SK-N-SH (cell line): ENCODE data around the gene SH3D19. TPM values are rescaled to one million over a fixed set of nuclear protein-coding genes. Genes with fewer than 3 reads are reported as not detected.

Source experiments
- CTCF ChIA-PET: fragments of 300-600, 350-600 bp; formaldehyde crosslinking; extraction: SDS; loops from one replicate; lab custom pipeline; 2021; lab: Yijun Ruan, JAX
- POLR2A ChIA-PET: fragments of 350-600 bp; sonication (Branson Sonifier 250); formaldehyde crosslinking; extraction: SDS; loops from one replicate; lab custom pipeline; 2020; ENCODE audit warnings: antibody characterized with exemption, inconsistent platforms; lab: Yijun Ruan, JAX
- DNase-seq: peaks from one replicate; pipeline ENCODE4 v3.0.0; 2012
- H2AFZ ChIP-seq: fragments of 200-600 bp; sonication (generic); 2 replicates; pipeline ENCODE4 v1.8.1; 2016; ENCODE audit warnings: antibody characterized with exemption, mild to moderate bottlenecking, low read depth
- H3F3A ChIP-seq: fragments of 200-600 bp; sonication (generic); replicated peaks from 2 replicates; pipeline ENCODE3; 2016; ENCODE audit warnings: antibody characterized with exemption, mild to moderate bottlenecking; ENCODE audit not compliant: insufficient read depth
- H3K27ac ChIP-seq, 2 experiments: fragments of 200-500 bp in 1 of 2; fragments of 200-600 bp in 1 of 2; sonication (Bioruptor generic) in 1 of 2; sonication (generic), shearing (Covaris generic) in 1 of 2; 2 replicates each; pipeline versions ENCODE4 v1.5.1 to v1.6.1; 2014 to 2016; ENCODE audit warnings: low read depth in 2 of 2, inconsistent platforms in 1 of 2, low read length in 1 of 2, mild to moderate bottlenecking in 1 of 2, mixed read lengths in 1 of 2
- H3K27me3 ChIP-seq: fragments of 200-600 bp; sonication (generic), shearing (Covaris generic); 2 replicates; pipeline ENCODE4 v1.6.1; 2016; ENCODE audit warnings: mixed run types; ENCODE audit not compliant: insufficient read depth
- H3K36me3 ChIP-seq, 2 experiments: fragments of 200-500 bp in 1 of 2; fragments of 200-600 bp in 1 of 2; sonication (Bioruptor generic) in 1 of 2; sonication (generic) in 1 of 2; replicated peaks in 1 of 2; 2 replicates each; pipeline versions ENCODE3 to v1.5.1; 2014 to 2016; ENCODE audit warnings: low read length in 1 of 2, mild to moderate bottlenecking in 1 of 2; ENCODE audit not compliant: insufficient read depth in 2 of 2, control insufficient read depth in 1 of 2
- H3K4me1 ChIP-seq, 2 experiments: fragments of 200-500 bp in 1 of 2; fragments of 200-600 bp in 1 of 2; sonication (Bioruptor generic) in 1 of 2; sonication (generic), shearing (Covaris generic) in 1 of 2; 2 replicates each; pipeline versions ENCODE4 v1.5.1 to v1.6.1; 2014 to 2016; ENCODE audit warnings: low read depth in 1 of 2, low read length in 1 of 2, mixed run types in 1 of 2; ENCODE audit not compliant: insufficient read depth in 2 of 2, control insufficient read depth in 1 of 2
- H3K4me2 ChIP-seq: fragments of 200-600 bp; sonication (generic), shearing (Covaris generic); 2 replicates; pipeline ENCODE4 v1.6.1; 2017; ENCODE audit warnings: mixed run types
- H3K4me3 ChIP-seq, 2 experiments: fragments of 200-500 bp in 1 of 2; fragments of 200-600 bp in 1 of 2; sonication (Bioruptor generic) in 1 of 2; sonication (generic), shearing (Covaris generic) in 1 of 2; 2 replicates each; pipeline versions ENCODE4 v1.5.1 to v1.8.1; 2014 to 2016; ENCODE audit warnings: low read depth in 2 of 2, inconsistent platforms in 1 of 2, low read length in 1 of 2, mild to moderate bottlenecking in 1 of 2, mixed read lengths in 1 of 2, moderate library complexity in 1 of 2
- H3K79me2 ChIP-seq: fragments of 200-600 bp; sonication (generic); 2 replicates; pipeline ENCODE4 v1.8.1; 2017; ENCODE audit warnings: mild to moderate bottlenecking; ENCODE audit not compliant: insufficient read depth
- H3K9ac ChIP-seq: fragments of 200-600 bp; sonication (generic); 2 replicates; pipeline ENCODE4 v1.6.1; 2017; ENCODE audit warnings: mixed run types
- H3K9me2 ChIP-seq: fragments of 200-600 bp; sonication (generic); 2 replicates; pipeline ENCODE4 v1.6.1; 2017; ENCODE audit warnings: mixed run types
- H3K9me3 ChIP-seq: fragments of 200-600 bp; sonication (generic); 2 replicates; pipeline ENCODE4 v1.6.1; 2017; ENCODE audit warnings: mixed run types, mild to moderate bottlenecking, moderate library complexity
- H4K20me1 ChIP-seq: fragments of 200-600 bp; sonication (generic); 2 replicates; pipeline ENCODE4 v1.6.1; 2017; ENCODE audit warnings: mild to moderate bottlenecking, mixed run types; ENCODE audit not compliant: insufficient read depth
- CHD2 ChIP-seq: fragments of 150-350 bp; IDR thresholded peaks from 2 replicates; pipeline ENCODE4 v1.6.1; 2018; ENCODE audit warnings: low read length; ENCODE audit not compliant: partially characterized antibody
- EP300 ChIP-seq, 2 experiments: IDR thresholded peaks; 2 replicates each; pipeline versions ENCODE4 v1.4.0 to v1.6.1; 2012; ENCODE audit warnings: borderline replicate concordance in 1 of 2, low read depth in 1 of 2, low read length in 1 of 2
- FOXJ3 ChIP-seq: sonication (generic); formaldehyde crosslinking; IDR thresholded peaks from 2 replicates; pipeline ENCODE4 v1.5.1; 2020; ENCODE audit warnings: mild to moderate bottlenecking, missing genetic modification reagents
- GABPA ChIP-seq: IDR thresholded peaks from 2 replicates; pipeline ENCODE4 v1.4.0; 2012; ENCODE audit warnings: low read depth, mild to moderate bottlenecking
- MEF2A ChIP-seq: IDR thresholded peaks from 2 replicates; pipeline ENCODE4 v1.4.0; 2012; ENCODE audit warnings: low read depth, borderline replicate concordance
- POLR2AphosphoS5 ChIP-seq: IDR thresholded peaks from 2 replicates; pipeline ENCODE4 v1.6.1; 2012; ENCODE audit warnings: low read depth, low read length
- RCOR1 ChIP-seq: fragments of 150-350 bp; IDR thresholded peaks from 2 replicates; pipeline ENCODE4 v1.6.1; 2017; ENCODE audit warnings: antibody characterized with exemption, low read length
- RXRA ChIP-seq: IDR thresholded peaks from 2 replicates; pipeline ENCODE4 v1.4.0; 2012; ENCODE audit warnings: low read depth, mild to moderate bottlenecking, borderline replicate concordance
- SIN3A ChIP-seq: IDR thresholded peaks from 2 replicates; pipeline ENCODE4 v1.6.1; 2012; ENCODE audit warnings: low read depth, mild to moderate bottlenecking, low read length, moderate library complexity, borderline replicate concordance
- SMC3 ChIP-seq: IDR thresholded peaks from 2 replicates; pipeline ENCODE4 v1.6.1; 2012; ENCODE audit warnings: low read depth, low read length, improper control_type of control experiment
- TAF1 ChIP-seq: IDR thresholded peaks from 2 replicates; pipeline ENCODE4 v1.6.1; 2012; ENCODE audit warnings: low read depth, mild to moderate bottlenecking, low read length, moderate library complexity, borderline replicate concordance
- WGBS: methylation state at CpG from one replicate; pipeline ENCODE4 v1.1.6; 2017; ENCODE audit warnings: low lambda C conversion rate; 5-methylcytosine and 5-hydroxymethylcytosine counted together
- polyA plus RNA-seq, 3 experiments: library from polyadenylated mRNA; depleted of rRNA; stranded (reverse); fragments of >200 nt; gene quantifications; 2 replicates each; pipeline ENCODE4 v1.2.3, GENCODE V29; 2012
- TF ChIP-seq, protein P1 (sequence below): IDR thresholded peaks from 2 replicates; pipeline ENCODE4; 2012
- TF ChIP-seq, protein P2 (sequence below): fragments of 200-600 bp; sonication (generic); IDR thresholded peaks from 2 replicates; pipeline ENCODE4 v1.6.1; 2017; ENCODE audit warnings: antibody characterized with exemption, mild to moderate bottlenecking, moderate library complexity
- TF ChIP-seq, protein P3 (sequence below): IDR thresholded peaks from 2 replicates; pipeline ENCODE4 v1.4.0; 2012; ENCODE audit warnings: low read depth, borderline replicate concordance
- TF ChIP-seq, protein P4 (sequence below): fragments of 150-350 bp; IDR thresholded peaks from 2 replicates; pipeline ENCODE4 v1.6.1; 2017; ENCODE audit warnings: antibody characterized with exemption, low read length, low read depth, borderline replicate concordance

Gene SH3D19
- polyA plus RNA-seq, 1 of the 3 experiments (the other 2 are of a cell fraction): 7.1 TPM

DNA sequence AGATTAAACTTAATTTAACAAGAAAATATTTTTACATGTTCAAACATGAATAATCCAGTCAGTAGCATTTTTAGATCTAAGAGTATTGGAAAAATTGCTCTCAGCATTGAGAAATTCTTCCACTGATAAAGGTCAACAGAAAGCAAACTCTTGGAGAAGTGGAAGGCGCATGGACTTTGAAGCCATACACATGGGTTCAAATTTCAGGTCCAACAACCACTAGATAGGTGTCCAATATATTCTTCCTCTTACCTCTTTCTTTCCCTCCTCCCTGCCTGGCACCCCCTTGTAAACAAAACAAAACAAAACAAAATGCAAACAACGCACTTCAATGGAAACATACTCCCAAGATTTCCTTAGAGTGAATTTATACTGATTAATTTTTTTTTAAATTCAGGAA is 76.9 kb downstream of the SH3D19 start:
- WGBS: 98% methylated on average over 2 of the region's 2 CpGs
- H3K27me3 ChIP-seq: no peaks in the 10 kb centered on the region
- H3K79me2 ChIP-seq: peaks cover 5% of the 10 kb centered on the region; the same call in 1 of the 2 replicates
- DNase-seq: no peak
- H3K4me2 ChIP-seq: no peak overlapping the region
- H3K4me3 ChIP-seq: no peak overlapping the region
- H3K27ac ChIP-seq: no peak overlapping the region
- no peaks in the 10 kb centered on the region for H3K9me2 ChIP-seq
- ChIA-PET CTCF (interaction anchor here (1.5 kb wide), 1 partner anchor 28 kb away, joined by 5 read pairs; the partner anchor contains the start of gene PRSS48), POLR2A (no interaction called here)
- H3K9ac ChIP-seq: no peak overlapping the region
- no peak overlapping the region for H2AFZ ChIP-seq
- peaks cover 2 to 4% of the 10 kb centered on the region in 2 experiments for H3K36me3 ChIP-seq
- TF ChIP-seq, protein P1, sequence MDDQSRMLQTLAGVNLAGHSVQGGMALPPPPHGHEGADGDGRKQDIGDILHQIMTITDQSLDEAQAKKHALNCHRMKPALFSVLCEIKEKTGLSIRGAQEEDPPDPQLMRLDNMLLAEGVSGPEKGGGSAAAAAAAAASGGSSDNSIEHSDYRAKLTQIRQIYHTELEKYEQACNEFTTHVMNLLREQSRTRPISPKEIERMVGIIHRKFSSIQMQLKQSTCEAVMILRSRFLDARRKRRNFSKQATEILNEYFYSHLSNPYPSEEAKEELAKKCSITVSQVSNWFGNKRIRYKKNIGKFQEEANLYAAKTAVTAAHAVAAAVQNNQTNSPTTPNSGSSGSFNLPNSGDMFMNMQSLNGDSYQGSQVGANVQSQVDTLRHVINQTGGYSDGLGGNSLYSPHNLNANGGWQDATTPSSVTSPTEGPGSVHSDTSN: no peak
- no peak for TF ChIP-seq RXRA
- TF ChIP-seq, protein P2, sequence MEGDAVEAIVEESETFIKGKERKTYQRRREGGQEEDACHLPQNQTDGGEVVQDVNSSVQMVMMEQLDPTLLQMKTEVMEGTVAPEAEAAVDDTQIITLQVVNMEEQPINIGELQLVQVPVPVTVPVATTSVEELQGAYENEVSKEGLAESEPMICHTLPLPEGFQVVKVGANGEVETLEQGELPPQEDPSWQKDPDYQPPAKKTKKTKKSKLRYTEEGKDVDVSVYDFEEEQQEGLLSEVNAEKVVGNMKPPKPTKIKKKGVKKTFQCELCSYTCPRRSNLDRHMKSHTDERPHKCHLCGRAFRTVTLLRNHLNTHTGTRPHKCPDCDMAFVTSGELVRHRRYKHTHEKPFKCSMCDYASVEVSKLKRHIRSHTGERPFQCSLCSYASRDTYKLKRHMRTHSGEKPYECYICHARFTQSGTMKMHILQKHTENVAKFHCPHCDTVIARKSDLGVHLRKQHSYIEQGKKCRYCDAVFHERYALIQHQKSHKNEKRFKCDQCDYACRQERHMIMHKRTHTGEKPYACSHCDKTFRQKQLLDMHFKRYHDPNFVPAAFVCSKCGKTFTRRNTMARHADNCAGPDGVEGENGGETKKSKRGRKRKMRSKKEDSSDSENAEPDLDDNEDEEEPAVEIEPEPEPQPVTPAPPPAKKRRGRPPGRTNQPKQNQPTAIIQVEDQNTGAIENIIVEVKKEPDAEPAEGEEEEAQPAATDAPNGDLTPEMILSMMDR: no peak
- TF ChIP-seq, protein P3, sequence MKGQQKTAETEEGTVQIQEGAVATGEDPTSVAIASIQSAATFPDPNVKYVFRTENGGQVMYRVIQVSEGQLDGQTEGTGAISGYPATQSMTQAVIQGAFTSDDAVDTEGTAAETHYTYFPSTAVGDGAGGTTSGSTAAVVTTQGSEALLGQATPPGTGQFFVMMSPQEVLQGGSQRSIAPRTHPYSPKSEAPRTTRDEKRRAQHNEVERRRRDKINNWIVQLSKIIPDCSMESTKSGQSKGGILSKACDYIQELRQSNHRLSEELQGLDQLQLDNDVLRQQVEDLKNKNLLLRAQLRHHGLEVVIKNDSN: no peak
- no peak for TF ChIP-seq MEF2A
- no peak for TF ChIP-seq RCOR1
- no peaks in the 10 kb centered on the region for H4K20me1 ChIP-seq
- no peaks in the 10 kb centered on the region for H3K9me3 ChIP-seq
- no peaks in the 10 kb centered on the region for H3F3A ChIP-seq
- peaks cover 0 to 10% of the 10 kb centered on the region in 2 experiments; a peak in 1 of 4 replicates for H3K4me1 ChIP-seq

DNA sequence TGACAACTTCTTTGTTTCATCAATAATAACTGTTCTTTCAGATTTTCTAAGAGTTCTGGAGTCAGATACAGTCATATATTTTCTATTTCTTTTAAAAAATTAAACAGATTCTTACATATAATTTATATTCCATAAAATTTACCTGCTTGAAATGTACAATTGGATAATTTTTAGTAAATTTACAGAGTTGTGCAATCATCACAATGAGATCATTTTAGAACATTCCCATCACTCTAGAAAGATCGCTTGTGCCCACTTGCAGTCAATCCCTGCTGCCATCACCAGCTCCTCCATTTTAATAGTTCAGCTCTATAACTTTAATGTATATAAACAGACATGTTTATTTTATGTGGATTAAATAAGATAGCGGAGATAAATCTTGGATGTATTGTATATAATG is 78.0 kb downstream of the SH3D19 start:
- no peaks in the 10 kb centered on the region for H3K27me3 ChIP-seq
- TF ChIP-seq, protein P4, sequence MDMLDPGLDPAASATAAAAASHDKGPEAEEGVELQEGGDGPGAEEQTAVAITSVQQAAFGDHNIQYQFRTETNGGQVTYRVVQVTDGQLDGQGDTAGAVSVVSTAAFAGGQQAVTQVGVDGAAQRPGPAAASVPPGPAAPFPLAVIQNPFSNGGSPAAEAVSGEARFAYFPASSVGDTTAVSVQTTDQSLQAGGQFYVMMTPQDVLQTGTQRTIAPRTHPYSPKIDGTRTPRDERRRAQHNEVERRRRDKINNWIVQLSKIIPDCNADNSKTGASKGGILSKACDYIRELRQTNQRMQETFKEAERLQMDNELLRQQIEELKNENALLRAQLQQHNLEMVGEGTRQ: no peak
- TF ChIP-seq TAF1: no peak
- TF ChIP-seq MEF2A: no peak
- TF ChIP-seq CHD2: no peak
- no peak for TF ChIP-seq FOXJ3 (CRISPR knock-in tag)
- TF ChIP-seq EP300 (IDR thresholded peaks at IDR 0.05; ENCODE audit: borderline replicate concordance in 1 of 2, low read depth in 1 of 2, low read length in 1 of 2): no peak
- no peak for TF ChIP-seq SIN3A
- no peak for TF ChIP-seq POLR2AphosphoS5
- TF ChIP-seq GABPA: no peak
- TF ChIP-seq SMC3: no peak
- 93% methylated on average over 2 of the region's 2 CpGs for WGBS
- H3K4me2 ChIP-seq: no peak overlapping the region
- CTCF ChIA-PET: interaction anchor here (1.5 kb wide), 1 partner anchor 29 kb away, joined by 5 read pairs; the partner anchor contains the start of gene PRSS48
- H3K9me2 ChIP-seq: no peaks in the 10 kb centered on the region
- H3K9me3 ChIP-seq: no peaks in the 10 kb centered on the region
- H3K36me3 ChIP-seq: peaks cover 2 to 4% of the 10 kb centered on the region in 2 experiments
- POLR2A ChIA-PET: no interaction called here
- H3K4me3 ChIP-seq: no peak overlapping the region
- H3F3A ChIP-seq: no peaks in the 10 kb centered on the region
- peaks cover 6% of the 10 kb centered on the region; the same call in 1 of the 2 replicates for H3K79me2 ChIP-seq
- no peak overlapping the region for H3K9ac ChIP-seq
- no peaks in the 10 kb centered on the region for H4K20me1 ChIP-seq
- H2AFZ ChIP-seq: no peak overlapping the region
- no peak for DNase-seq
- no peak overlapping the region for H3K27ac ChIP-seq
- H3K4me1 ChIP-seq: peaks cover 0 to 8% of the 10 kb centered on the region in 2 experiments; a peak in 2 of 4 replicates
